Measurements from ENCODE around the gene RD3L. TPM values are rescaled to one million over a fixed set of nuclear protein-coding genes. Genes with fewer than 3 reads are reported as not detected.

The RD3L gene
- total and polyA plus RNA-seq, 9 of the 15 experiments (the other 6 are each of a cell fraction or from before 2014, with no cell fraction given), result 0.14 TPM; not detected in 8

DNA sequence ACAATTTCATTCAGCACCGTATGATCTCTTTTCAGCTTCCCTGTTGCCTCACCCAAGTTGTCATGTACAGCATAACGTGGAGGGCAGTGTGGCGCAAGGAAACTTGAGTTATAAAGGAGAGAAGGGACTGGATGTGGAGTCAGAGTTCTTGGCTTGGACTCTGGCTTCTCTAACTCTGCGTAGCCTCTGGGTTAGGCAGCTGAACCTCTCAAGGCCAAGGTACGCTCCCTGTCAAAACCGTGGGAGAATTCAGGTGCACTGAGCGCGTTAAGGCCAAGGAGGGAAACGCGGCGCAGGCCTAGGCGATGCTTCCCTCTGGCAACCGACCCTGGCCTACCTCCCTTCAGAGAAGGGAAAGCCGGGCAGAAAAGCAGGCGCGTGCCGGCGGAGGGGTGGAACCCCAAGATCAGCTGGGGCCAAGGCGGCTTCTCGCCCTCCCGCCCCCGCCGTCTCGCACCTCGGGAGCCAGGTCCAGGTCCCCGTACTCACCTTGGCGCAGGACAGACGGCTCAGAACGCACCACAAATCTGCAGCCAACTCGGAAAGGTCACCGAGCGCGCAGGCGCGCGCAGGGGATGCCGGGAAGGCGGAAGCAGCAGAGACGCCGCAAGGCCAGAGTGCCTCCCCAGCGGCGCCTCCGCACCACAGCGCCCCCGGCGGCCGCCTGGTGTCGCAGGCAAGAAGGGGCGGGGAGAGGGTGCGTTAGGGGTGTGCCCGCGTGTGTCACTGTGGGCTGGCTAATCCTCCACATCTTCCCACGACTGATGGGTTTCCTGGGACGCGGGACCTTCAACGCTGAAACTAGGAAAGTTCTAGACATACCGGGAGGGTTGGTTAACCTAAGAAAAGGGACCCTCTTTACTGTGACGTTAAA is 21.1 kb downstream of the RD3L start (continued):
- TF ChIP-seq MYNN (IDR thresholded peaks at IDR 0.05) (0 out of 2 replicates have a peak, but pooled peaks have one; percentile 37), MYNN (CRISPR knock-in tag; IDR thresholded peaks at IDR 0.05) (no peak), NRF1 (conservative IDR thresholded peaks at IDR 0.05 in 1 of 2, IDR thresholded peaks at IDR 0.05 in 1 of 2) (peak; percentile 93 to 95), ZNF696 (CRISPR knock-in tag; conservative IDR thresholded peaks at IDR 0.05) (no peak), HDAC2 (IDR thresholded peaks at IDR 0.05) (no peak), TARDBP (IDR thresholded peaks at IDR 0.05) (peak; percentile 67; the same call in 1 of the 2 replicates), MEIS2 (IDR thresholded peaks at IDR 0.05; ENCODE audit: partially characterized antibody) (peak; percentile 55), POLR2B (IDR thresholded peaks at IDR 0.05; ENCODE audit: low read depth, partially characterized antibody) (peak; percentile 68), SMARCA5 (IDR thresholded peaks at IDR 0.05) (no peak), ZNF23 (CRISPR knock-in tag; IDR thresholded peaks at IDR 0.05) (no peak), FIP1L1 (IDR thresholded peaks at IDR 0.05; ENCODE audit: low read depth, low read length, poor library complexity, severe bottlenecking) (peak; percentile 77), FOXA1 (IDR thresholded peaks at IDR 0.05; ENCODE audit: borderline replicate concordance) (no peak), XRCC4 (IDR thresholded peaks at IDR 0.05; ENCODE audit: extremely low read depth, insufficient read depth, insufficient read length) (no peak)
- TF ChIP-seq, protein P1, sequence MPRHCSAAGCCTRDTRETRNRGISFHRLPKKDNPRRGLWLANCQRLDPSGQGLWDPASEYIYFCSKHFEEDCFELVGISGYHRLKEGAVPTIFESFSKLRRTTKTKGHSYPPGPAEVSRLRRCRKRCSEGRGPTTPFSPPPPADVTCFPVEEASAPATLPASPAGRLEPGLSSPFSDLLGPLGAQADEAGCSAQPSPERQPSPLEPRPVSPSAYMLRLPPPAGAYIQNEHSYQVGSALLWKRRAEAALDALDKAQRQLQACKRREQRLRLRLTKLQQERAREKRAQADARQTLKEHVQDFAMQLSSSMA (CRISPR knock-in tag; IDR thresholded peaks at IDR 0.05), result no peak
- TF ChIP-seq, protein P2, sequence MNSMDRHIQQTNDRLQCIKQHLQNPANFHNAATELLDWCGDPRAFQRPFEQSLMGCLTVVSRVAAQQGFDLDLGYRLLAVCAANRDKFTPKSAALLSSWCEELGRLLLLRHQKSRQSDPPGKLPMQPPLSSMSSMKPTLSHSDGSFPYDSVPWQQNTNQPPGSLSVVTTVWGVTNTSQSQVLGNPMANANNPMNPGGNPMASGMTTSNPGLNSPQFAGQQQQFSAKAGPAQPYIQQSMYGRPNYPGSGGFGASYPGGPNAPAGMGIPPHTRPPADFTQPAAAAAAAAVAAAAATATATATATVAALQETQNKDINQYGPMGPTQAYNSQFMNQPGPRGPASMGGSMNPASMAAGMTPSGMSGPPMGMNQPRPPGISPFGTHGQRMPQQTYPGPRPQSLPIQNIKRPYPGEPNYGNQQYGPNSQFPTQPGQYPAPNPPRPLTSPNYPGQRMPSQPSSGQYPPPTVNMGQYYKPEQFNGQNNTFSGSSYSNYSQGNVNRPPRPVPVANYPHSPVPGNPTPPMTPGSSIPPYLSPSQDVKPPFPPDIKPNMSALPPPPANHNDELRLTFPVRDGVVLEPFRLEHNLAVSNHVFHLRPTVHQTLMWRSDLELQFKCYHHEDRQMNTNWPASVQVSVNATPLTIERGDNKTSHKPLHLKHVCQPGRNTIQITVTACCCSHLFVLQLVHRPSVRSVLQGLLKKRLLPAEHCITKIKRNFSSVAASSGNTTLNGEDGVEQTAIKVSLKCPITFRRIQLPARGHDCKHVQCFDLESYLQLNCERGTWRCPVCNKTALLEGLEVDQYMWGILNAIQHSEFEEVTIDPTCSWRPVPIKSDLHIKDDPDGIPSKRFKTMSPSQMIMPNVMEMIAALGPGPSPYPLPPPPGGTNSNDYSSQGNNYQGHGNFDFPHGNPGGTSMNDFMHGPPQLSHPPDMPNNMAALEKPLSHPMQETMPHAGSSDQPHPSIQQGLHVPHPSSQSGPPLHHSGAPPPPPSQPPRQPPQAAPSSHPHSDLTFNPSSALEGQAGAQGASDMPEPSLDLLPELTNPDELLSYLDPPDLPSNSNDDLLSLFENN (IDR thresholded peaks at IDR 0.05; ENCODE audit: low read depth in 2 of 2, low read length in 2 of 2), result 0 out of 4 replicates have a peak, but pooled peaks of 1 of the 2 experiments have one; percentile 11
- TF ChIP-seq, protein P3, sequence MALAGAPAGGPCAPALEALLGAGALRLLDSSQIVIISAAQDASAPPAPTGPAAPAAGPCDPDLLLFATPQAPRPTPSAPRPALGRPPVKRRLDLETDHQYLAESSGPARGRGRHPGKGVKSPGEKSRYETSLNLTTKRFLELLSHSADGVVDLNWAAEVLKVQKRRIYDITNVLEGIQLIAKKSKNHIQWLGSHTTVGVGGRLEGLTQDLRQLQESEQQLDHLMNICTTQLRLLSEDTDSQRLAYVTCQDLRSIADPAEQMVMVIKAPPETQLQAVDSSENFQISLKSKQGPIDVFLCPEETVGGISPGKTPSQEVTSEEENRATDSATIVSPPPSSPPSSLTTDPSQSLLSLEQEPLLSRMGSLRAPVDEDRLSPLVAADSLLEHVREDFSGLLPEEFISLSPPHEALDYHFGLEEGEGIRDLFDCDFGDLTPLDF (CRISPR knock-in tag; IDR thresholded peaks at IDR 0.05), result no peak
- TF ChIP-seq, protein P4, sequence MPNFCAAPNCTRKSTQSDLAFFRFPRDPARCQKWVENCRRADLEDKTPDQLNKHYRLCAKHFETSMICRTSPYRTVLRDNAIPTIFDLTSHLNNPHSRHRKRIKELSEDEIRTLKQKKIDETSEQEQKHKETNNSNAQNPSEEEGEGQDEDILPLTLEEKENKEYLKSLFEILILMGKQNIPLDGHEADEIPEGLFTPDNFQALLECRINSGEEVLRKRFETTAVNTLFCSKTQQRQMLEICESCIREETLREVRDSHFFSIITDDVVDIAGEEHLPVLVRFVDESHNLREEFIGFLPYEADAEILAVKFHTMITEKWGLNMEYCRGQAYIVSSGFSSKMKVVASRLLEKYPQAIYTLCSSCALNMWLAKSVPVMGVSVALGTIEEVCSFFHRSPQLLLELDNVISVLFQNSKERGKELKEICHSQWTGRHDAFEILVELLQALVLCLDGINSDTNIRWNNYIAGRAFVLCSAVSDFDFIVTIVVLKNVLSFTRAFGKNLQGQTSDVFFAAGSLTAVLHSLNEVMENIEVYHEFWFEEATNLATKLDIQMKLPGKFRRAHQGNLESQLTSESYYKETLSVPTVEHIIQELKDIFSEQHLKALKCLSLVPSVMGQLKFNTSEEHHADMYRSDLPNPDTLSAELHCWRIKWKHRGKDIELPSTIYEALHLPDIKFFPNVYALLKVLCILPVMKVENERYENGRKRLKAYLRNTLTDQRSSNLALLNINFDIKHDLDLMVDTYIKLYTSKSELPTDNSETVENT (CRISPR knock-in tag; IDR thresholded peaks at IDR 0.05), result peak; percentile 59; the same call in 1 of the 2 replicates
- TF ChIP-seq, protein P5, sequence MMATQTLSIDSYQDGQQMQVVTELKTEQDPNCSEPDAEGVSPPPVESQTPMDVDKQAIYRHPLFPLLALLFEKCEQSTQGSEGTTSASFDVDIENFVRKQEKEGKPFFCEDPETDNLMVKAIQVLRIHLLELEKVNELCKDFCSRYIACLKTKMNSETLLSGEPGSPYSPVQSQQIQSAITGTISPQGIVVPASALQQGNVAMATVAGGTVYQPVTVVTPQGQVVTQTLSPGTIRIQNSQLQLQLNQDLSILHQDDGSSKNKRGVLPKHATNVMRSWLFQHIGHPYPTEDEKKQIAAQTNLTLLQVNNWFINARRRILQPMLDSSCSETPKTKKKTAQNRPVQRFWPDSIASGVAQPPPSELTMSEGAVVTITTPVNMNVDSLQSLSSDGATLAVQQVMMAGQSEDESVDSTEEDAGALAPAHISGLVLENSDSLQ (IDR thresholded peaks at IDR 0.05), result no peak
